ENCODE measurements around the gene P2RX7. TPM values are rescaled to one million over a fixed set of nuclear protein-coding genes. Genes with fewer than 3 reads are reported as not detected.

The P2RX7 gene
- polyA plus RNA-seq, 1 donor from 2014 or later: not detected

- H4K20me1 ChIP-seq (ENCODE audit: insufficient read depth): no peaks in the 10 kb centered on the region
- no peak for TF ChIP-seq EZH2 (IDR thresholded peaks at IDR 0.05; ENCODE audit: borderline replicate concordance, insufficient read depth, low read length, poor library complexity, severe bottlenecking)
- no peak for TF ChIP-seq MXI1 (conservative IDR thresholded peaks at IDR 0.05; ENCODE audit: poor library complexity, severe bottlenecking)
- TF ChIP-seq POLR2AphosphoS5 (IDR thresholded peaks at IDR 0.05): no peak
- no peak for TF ChIP-seq CTCF (IDR thresholded peaks at IDR 0.05; ENCODE audit: poor library complexity, severe bottlenecking)
- TF ChIP-seq TAF1 (IDR thresholded peaks at IDR 0.05; ENCODE audit: low read depth): no peak
- H3K36me3 ChIP-seq (ENCODE audit: insufficient read depth, low read length): no peaks in the 10 kb centered on the region
- H3K9me2 ChIP-seq (ENCODE audit: insufficient read depth, low read length): no peaks in the 10 kb centered on the region
- no peak overlapping the region for H2AFZ ChIP-seq (ENCODE audit: low read depth, low read length)
- no peaks in the 10 kb centered on the region for H3K79me2 ChIP-seq (replicated peaks; ENCODE audit: insufficient read depth, low read length)
- H3K27me3 ChIP-seq (ENCODE audit: insufficient read depth, low read depth, low read length): no peaks in the 10 kb centered on the region
- no peak overlapping the region for H3K9ac ChIP-seq (ENCODE audit: low read length)
- no peaks in the 10 kb centered on the region for H3F3A ChIP-seq (ENCODE audit: insufficient read depth, low read length, poor library complexity, severe bottlenecking)
- no peak overlapping the region for H3K4me2 ChIP-seq (ENCODE audit: low read length)
- H3K9me3 ChIP-seq (ENCODE audit: low read length): no peaks in the 10 kb centered on the region
- H3K27ac ChIP-seq (ENCODE audit: low read length): no peak overlapping the region
- no peak overlapping the region for H3K4me3 ChIP-seq (ENCODE audit: low read length)
Observed at GRCh38 chr12:121139286-121139685, 6.6 kb downstream of the P2RX7 start.

GRCh38 chr12:121142171-121142950 is 9.7 kb downstream of the P2RX7 start:
- Histone ChIP-seq H3F3A (ENCODE audit: insufficient read depth, low read length, poor library complexity, severe bottlenecking) (no peaks in the 10 kb centered on the region), H3K9ac (ENCODE audit: low read length) (no peak overlapping the region), H3K4me2 (ENCODE audit: low read length) (no peak overlapping the region), H3K27me3 (ENCODE audit: insufficient read depth, low read depth, low read length) (no peaks in the 10 kb centered on the region), H3K27ac (ENCODE audit: low read length) (no peak overlapping the region), H3K79me2 (replicated peaks; ENCODE audit: insufficient read depth, low read length) (no peaks in the 10 kb centered on the region), H3K9me3 (ENCODE audit: low read length) (no peaks in the 10 kb centered on the region), H3K4me3 (ENCODE audit: low read length) (no peak overlapping the region), H3K36me3 (ENCODE audit: insufficient read depth, low read length) (no peaks in the 10 kb centered on the region), H3K9me2 (ENCODE audit: insufficient read depth, low read length) (no peaks in the 10 kb centered on the region), H4K20me1 (ENCODE audit: insufficient read depth) (no peaks in the 10 kb centered on the region), H2AFZ (ENCODE audit: low read depth, low read length) (no peak overlapping the region)
- no peak for TF ChIP-seq SMC3 (conservative IDR thresholded peaks at IDR 0.05; ENCODE audit: poor library complexity)
- no peak for TF ChIP-seq CTCF (IDR thresholded peaks at IDR 0.05; ENCODE audit: poor library complexity, severe bottlenecking)
- TF ChIP-seq REST (IDR thresholded peaks at IDR 0.05; ENCODE audit: borderline replicate concordance): no peak
- TF ChIP-seq RAD21 (conservative IDR thresholded peaks at IDR 0.05): no peak
- TF ChIP-seq EZH2 (IDR thresholded peaks at IDR 0.05; ENCODE audit: borderline replicate concordance, insufficient read depth, low read length, poor library complexity, severe bottlenecking): no peak
- TF ChIP-seq EP300 (conservative IDR thresholded peaks at IDR 0.05; ENCODE audit: poor library complexity, severe bottlenecking): no peak
- TF ChIP-seq MXI1 (conservative IDR thresholded peaks at IDR 0.05; ENCODE audit: poor library complexity, severe bottlenecking): no peak
- no peak for TF ChIP-seq TAF1 (IDR thresholded peaks at IDR 0.05; ENCODE audit: low read depth)
- no peak for TF ChIP-seq POLR2AphosphoS5 (IDR thresholded peaks at IDR 0.05)
